Stimulated activated naive CD8-positive, alpha-beta T cell treated with anti-CD3 and anti-CD28 coated beads, Interleukin-15, Interleukin-2, amounts not matched to agents 100 ng/mL and 50 ng/mL, for 24 hours (primary cell): ENCODE results near the gene YWHAG.
"Not testable (repeated sequence)": the region's sequence is repeated elsewhere in the genome, so short reads cannot be mapped to it uniquely, and the experiment has no call there.

Experiments used
- H3K27ac Mint-ChIP-seq: one replicate; pipeline ENCODE4 v1.8.0; 2021; ENCODE audit warnings: mild to moderate bottlenecking, mixed read lengths
- H3K27me3 Mint-ChIP-seq: one replicate; pipeline ENCODE4 v1.8.0; 2021; ENCODE audit warnings: mixed read lengths
- H3K36me3 Mint-ChIP-seq: one replicate; pipeline ENCODE4 v1.8.0; 2021; ENCODE audit warnings: low read depth, mixed read lengths
- H3K4me1 Mint-ChIP-seq: one replicate; pipeline ENCODE4 v1.8.0; 2021; ENCODE audit warnings: low read depth, mixed read lengths
- H3K4me3 Mint-ChIP-seq: one replicate; pipeline ENCODE4 v1.8.0; 2021; ENCODE audit warnings: mild to moderate bottlenecking, mixed read lengths
- H3K9me3 Mint-ChIP-seq: one replicate; pipeline ENCODE4 v1.8.0; 2021; ENCODE audit warnings: mixed read lengths

The YWHAG gene

GRCh38 chr7:76310102-76310957 is 48.5 kb downstream of the YWHAG start:
- peaks cover 4% of the 10 kb centered on the region for H3K4me1 Mint-ChIP-seq
- no peak overlapping the region for H3K27ac Mint-ChIP-seq
- no peaks in the 10 kb centered on the region for H3K9me3 Mint-ChIP-seq
- H3K36me3 Mint-ChIP-seq, result no peaks in the 10 kb centered on the region
- H3K27me3 Mint-ChIP-seq, result no peaks in the 10 kb centered on the region
- no peak overlapping the region for H3K4me3 Mint-ChIP-seq

GRCh38 chr7:76309341-76310101 is 49.3 kb downstream of the YWHAG start:
- not testable (repeated sequence) for H3K27me3 Mint-ChIP-seq, H3K27ac Mint-ChIP-seq, H3K36me3 Mint-ChIP-seq, H3K4me3 Mint-ChIP-seq, H3K9me3 Mint-ChIP-seq, H3K4me1 Mint-ChIP-seq

DNA sequence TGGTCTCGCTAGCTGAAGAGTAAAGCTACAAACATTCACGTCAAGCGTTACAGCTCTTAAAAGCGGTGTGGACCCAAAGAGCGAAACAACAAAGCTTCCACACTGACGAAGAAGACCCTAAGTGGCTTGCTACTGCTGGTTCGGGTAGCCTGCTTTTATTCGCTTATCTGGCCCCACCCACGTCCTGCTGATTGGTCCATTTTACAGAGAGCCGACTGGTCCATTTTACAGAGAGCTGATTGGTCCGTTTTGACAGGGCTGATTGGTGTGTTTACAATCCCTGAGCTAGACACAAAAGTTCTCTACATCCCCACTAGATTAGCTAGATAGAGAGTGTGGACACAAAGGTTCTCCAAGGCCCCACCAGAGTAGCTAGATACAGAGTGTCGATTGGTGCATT is 49.9 kb downstream of the YWHAG start:
- not testable (repeated sequence) for H3K27ac Mint-ChIP-seq, H3K36me3 Mint-ChIP-seq, H3K9me3 Mint-ChIP-seq, H3K27me3 Mint-ChIP-seq, H3K4me3 Mint-ChIP-seq, H3K4me1 Mint-ChIP-seq

- H3K9me3 Mint-ChIP-seq, result no peaks in the 10 kb centered on the region
- peaks cover 6% of the 10 kb centered on the region for H3K27me3 Mint-ChIP-seq
- no peaks in the 10 kb centered on the region for H3K36me3 Mint-ChIP-seq
- H3K4me3 Mint-ChIP-seq, result peak overlapping the region; percentile 85
- H3K4me1 Mint-ChIP-seq, result peaks cover 19% of the 10 kb centered on the region
- H3K27ac Mint-ChIP-seq, result peak overlapping the region; percentile 88
These were observed 53.9 kb downstream of the YWHAG start for GRCh38 chr7:76304888-76305375.

DNA sequence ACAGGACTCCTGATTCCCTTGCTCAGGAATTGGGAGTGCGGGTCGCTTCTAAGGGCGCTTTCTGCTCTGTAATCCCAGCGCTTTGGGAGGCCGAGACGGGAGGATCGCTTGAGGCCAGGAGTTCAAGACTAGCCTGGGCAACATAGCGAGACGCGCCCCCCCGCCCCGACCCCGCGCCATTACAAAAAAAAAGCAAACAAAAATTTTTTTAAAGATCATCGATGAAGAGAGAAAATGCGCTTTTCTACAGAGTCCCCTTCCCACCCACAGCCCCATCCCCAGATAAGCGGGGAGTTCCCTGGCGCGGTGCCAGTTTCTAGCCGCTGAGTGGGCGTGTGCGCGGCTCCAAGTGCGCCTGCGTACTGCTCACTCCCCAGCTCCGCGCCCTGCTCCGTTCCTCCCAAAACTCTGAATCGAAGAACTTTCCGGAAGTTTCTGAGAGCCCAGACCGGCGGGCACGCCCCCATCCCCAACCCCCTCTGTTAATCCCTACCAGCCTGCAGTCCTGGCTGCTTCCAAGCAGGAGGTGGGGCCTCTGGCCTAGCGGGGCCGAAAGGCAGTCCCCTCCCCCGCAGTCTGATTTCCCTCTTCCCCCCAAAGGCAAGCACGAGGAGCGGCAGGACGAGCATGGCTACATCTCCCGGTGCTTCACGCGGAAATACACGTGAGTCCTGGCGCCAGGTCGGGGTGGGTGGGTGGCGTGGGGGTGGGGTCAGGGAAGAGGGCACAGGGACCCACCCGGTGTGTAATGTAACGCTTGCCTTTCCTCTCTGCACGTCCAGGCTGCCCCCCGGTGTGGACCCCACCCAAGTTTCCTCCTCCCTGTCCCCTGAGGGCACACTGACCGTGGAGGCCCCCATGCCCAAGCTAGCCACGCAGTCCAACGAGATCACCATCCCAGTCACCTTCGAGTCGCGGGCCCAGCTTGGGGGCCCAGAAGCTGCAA is 55.3 kb downstream of the YWHAG start:
- Mint-ChIP-seq H3K9me3 (no peaks in the 10 kb centered on the region), H3K4me1 (peaks cover 19% of the 10 kb centered on the region), H3K27me3 (peaks cover 6% of the 10 kb centered on the region), H3K36me3 (no peaks in the 10 kb centered on the region), H3K4me3 (peak overlapping the region; percentile 85), H3K27ac (peak overlapping the region; percentile 88)

GRCh38 chr7:76302347-76303201 is 56.2 kb downstream of the YWHAG start, which contains the start of gene HSPB1:
Gene HSPB1, plus strand, starts transcription at chr7:76302673. Its CDS starts 40 bp downstream, at chr7:76302713.
- H3K4me3 Mint-ChIP-seq, result peak within 1 kb of the TSS; percentile 85
- H3K4me1 Mint-ChIP-seq, result peaks cover 19% of the 10 kb centered on the region
- no peaks in the 10 kb centered on the region for H3K9me3 Mint-ChIP-seq
- peaks cover 6% of the 10 kb centered on the region for H3K27me3 Mint-ChIP-seq
- H3K27ac Mint-ChIP-seq, result peak within 1 kb of the TSS; percentile 88
- H3K36me3 Mint-ChIP-seq, result no peaks in the 10 kb centered on the region

GRCh38 chr7:76301000-76301399 is 57.8 kb downstream of the YWHAG start:
- Mint-ChIP-seq H3K9me3 (no peaks in the 10 kb centered on the region), H3K27me3 (peaks cover 6% of the 10 kb centered on the region), H3K36me3 (no peaks in the 10 kb centered on the region), H3K27ac (no peak overlapping the region), H3K4me3 (no peak overlapping the region), H3K4me1 (peaks cover 19% of the 10 kb centered on the region)

DNA sequence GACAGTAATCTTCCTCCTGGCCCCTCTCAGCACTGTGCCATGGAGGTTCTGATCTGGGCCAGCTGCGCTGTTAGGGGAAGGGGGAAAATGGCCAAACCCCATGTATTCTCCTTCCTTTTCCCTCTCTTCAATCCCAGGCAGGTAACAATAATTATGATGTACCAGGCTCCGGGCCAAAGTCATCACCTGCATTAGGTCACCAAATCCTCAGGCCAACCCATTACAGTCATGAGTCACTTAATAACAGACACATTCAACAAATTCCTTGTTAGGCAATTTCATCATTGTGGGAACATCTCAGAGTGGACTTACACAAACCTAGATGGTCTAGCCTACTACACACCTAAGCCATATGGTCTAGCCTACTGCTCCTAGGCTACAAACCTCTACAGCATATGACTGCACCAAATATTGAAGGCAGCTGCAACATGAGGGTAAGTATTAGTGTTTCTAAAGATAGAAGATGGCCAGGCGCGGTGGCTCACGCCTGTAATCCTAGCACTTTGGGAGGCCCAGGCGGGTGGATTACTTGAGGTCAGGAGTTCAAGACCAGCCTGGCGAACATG is 58.5 kb downstream of the YWHAG start:
- no peak overlapping the region for H3K27ac Mint-ChIP-seq
- peaks cover 19% of the 10 kb centered on the region for H3K4me1 Mint-ChIP-seq
- H3K4me3 Mint-ChIP-seq, result no peak overlapping the region
- no peaks in the 10 kb centered on the region for H3K36me3 Mint-ChIP-seq
- H3K27me3 Mint-ChIP-seq, result peaks cover 6% of the 10 kb centered on the region
- no peaks in the 10 kb centered on the region for H3K9me3 Mint-ChIP-seq

- H3K36me3 Mint-ChIP-seq, result no peaks in the 10 kb centered on the region
- peaks cover 2% of the 10 kb centered on the region for H3K27me3 Mint-ChIP-seq
- no peak overlapping the region for H3K27ac Mint-ChIP-seq
These were observed 61.7 kb downstream of the YWHAG start for GRCh38 chr7:76296743-76297740.

DNA sequence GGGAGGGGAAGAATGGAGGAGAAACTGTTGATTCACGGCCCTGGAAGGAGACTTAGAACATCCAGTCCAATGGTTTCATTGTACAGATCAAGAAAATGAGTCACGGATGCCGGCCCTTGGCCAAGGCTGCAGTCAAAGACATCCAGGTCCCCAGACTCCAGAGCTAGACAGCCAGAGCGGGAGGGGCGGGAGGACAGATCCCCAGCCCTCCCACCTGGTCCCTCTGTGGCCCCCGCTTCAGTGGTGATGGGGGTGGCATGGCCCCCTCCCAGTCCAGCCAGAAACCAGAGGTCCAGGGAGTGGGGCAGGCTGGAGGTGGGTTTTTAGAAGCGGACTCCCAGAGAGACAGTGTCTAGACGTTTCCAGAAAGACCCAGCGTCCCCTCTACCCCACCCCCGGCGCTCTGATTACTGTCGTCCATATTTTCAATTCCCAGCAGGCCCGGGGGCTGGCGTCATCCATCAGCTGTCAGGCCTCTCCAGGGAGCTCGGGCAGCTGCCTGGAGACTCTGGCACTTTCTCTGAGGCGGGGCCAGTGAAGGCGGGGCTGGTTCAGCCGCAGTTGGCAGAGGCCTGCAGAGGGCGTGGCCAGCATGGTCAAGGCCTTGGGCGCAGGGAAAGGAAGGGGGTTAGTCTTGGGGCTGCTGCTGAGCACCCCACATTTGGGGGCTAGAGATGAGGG is 64.3 kb downstream of the YWHAG start:
- no peak overlapping the region for H3K27ac Mint-ChIP-seq
- no peak overlapping the region for H3K4me3 Mint-ChIP-seq
- H3K27me3 Mint-ChIP-seq, result no peaks in the 10 kb centered on the region
- peaks cover 16% of the 10 kb centered on the region for H3K4me1 Mint-ChIP-seq
- no peaks in the 10 kb centered on the region for H3K9me3 Mint-ChIP-seq
- no peaks in the 10 kb centered on the region for H3K36me3 Mint-ChIP-seq

More at GRCh38 chr7:76296743-76297740, 61.7 kb downstream of the YWHAG start:
- no peaks in the 10 kb centered on the region for H3K9me3 Mint-ChIP-seq
- H3K4me3 Mint-ChIP-seq, result no peak overlapping the region
- peaks cover 4% of the 10 kb centered on the region for H3K4me1 Mint-ChIP-seq

DNA sequence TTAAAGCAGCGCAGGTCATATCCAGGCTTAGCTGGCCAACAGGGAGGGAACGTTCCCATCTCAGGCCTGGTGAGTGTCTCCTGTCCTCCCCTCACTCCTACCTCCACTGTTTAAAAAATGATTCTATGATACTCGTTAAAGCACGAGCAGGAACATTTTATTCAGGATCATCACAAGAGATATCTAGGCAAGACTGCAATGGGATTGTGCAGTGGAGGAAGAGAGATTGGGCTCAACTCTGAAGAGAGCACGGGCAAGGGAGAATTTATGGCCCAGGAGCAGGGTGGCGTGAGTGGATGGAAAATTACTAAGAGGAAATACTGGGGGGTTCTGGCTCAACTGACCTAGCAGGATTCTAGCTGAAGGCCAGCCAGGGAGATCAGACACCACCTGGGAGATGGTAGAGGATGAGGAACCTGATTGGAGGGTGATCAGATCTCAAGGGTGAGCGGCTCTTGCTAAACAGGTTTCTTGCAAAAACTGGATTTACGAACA is 65.3 kb downstream of the YWHAG start:
- no peaks in the 10 kb centered on the region for H3K36me3 Mint-ChIP-seq

GRCh38 chr7:76292911-76293310 is 65.9 kb downstream of the YWHAG start:
- not testable (repeated sequence) for H3K27ac Mint-ChIP-seq, H3K36me3 Mint-ChIP-seq, H3K27me3 Mint-ChIP-seq, H3K9me3 Mint-ChIP-seq, H3K4me3 Mint-ChIP-seq
- peaks cover 16% of the 10 kb centered on the region for H3K4me1 Mint-ChIP-seq

More for the DNA sequence above, 65.3 kb downstream of the YWHAG start:
- Mint-ChIP-seq H3K27ac (no peak overlapping the region), H3K9me3 (no peaks in the 10 kb centered on the region), H3K27me3 (no peaks in the 10 kb centered on the region), H3K4me3 (no peak overlapping the region), H3K4me1 (peaks cover 16% of the 10 kb centered on the region)
